B cell (primary cell): ENCODE measurements around the gene TMA7. TPM values are rescaled to one million over a fixed set of nuclear protein-coding genes. Genes with fewer than 3 reads are reported as not detected.

Experiments used
- ATAC-seq: fragments of 200-7000 bp; cut with Tn5 transposase; one replicate; pipeline ENCODE4 v1.10.0; 2021; ENCODE audit warnings: low read depth, mild to moderate bottlenecking, moderate number of reproducible peaks, moderate library complexity
- CTCF ChIA-PET: fragments of 350-600 bp; sonication (Branson Sonifier 250); formaldehyde crosslinking; loops from one replicate; lab custom pipeline; 2021; ENCODE audit warnings: antibody characterized with exemption, inconsistent platforms; lab: Charles Lee
- POLR2A ChIA-PET: fragments of 350-600 bp; sonication (Branson Sonifier 250); formaldehyde crosslinking; loops from one replicate; lab custom pipeline; 2021; ENCODE audit warnings: antibody characterized with exemption; lab: Charles Lee
- DNase-seq: peaks from one replicate; pipeline ENCODE4 v3.0.0; 2013
- H2AFZ ChIP-seq: 2 replicates; pipeline ENCODE4 v1.6.1; 2012; ENCODE audit warnings: mild to moderate bottlenecking, low read depth, low read length; ENCODE audit not compliant: insufficient read depth, poor library complexity, severe bottlenecking
- H3K27ac ChIP-seq, 2 donors: 1 replicate in 1 of 2; 2 replicates in 1 of 2; pipeline ENCODE4 v1.5.1; 2012 to 2013; ENCODE audit warnings: low read length in 2 of 2, mild to moderate bottlenecking in 2 of 2, moderate library complexity in 1 of 2
- H3K27me3 ChIP-seq, 4 experiments: fragments of 200-600 bp in 1 of 4; sonication (generic) in 1 of 4; replicated peaks in 1 of 4; 1 replicate in 2 of 4; 2 replicates in 2 of 4; pipeline versions ENCODE4 v1.6.1 to v1.7.0; 2013 to 2016; ENCODE audit warnings: low read length in 3 of 4, mild to moderate bottlenecking in 2 of 4, mixed read lengths in 1 of 4, moderate library complexity in 1 of 4; ENCODE audit not compliant: insufficient read depth in 4 of 4, control insufficient read depth in 3 of 4; ENCODE audit errors: control extremely low read depth in 1 of 4
- H3K36me3 ChIP-seq, 2 experiments: replicated peaks in 1 of 2; 1 replicate in 1 of 2; 2 replicates in 1 of 2; pipeline versions ENCODE4 v1.6.1 to v1.7.1; 2013; ENCODE audit warnings: low read length in 1 of 2; ENCODE audit not compliant: insufficient read depth in 2 of 2, control insufficient read depth in 1 of 2; ENCODE audit errors: control extremely low read depth in 1 of 2, extremely low read depth in 1 of 2
- H3K4me1 ChIP-seq, 2 donors: fragments of 200-600 bp in 1 of 2; sonication (generic) in 1 of 2; 1 replicate in 1 of 2; 2 replicates in 1 of 2; pipeline versions ENCODE4 v1.5.1 to v1.6.1; 2013 to 2017; ENCODE audit warnings: low read length in 2 of 2; ENCODE audit not compliant: control insufficient read depth in 2 of 2, insufficient read depth in 2 of 2
- H3K4me2 ChIP-seq: replicated peaks from 2 replicates; pipeline ENCODE3; 2012; ENCODE audit warnings: mild to moderate bottlenecking, low read depth, low read length; ENCODE audit not compliant: poor library complexity, severe bottlenecking
- H3K4me3 ChIP-seq, 5 experiments: fragments of 200-600 bp in 1 of 5; sonication (generic) in 1 of 5; 1 replicate in 3 of 5; 2 replicates in 2 of 5; pipeline versions ENCODE4 v1.5.1 to v1.7.0; 2011 to 2016; ENCODE audit warnings: low read length in 4 of 5, mild to moderate bottlenecking in 4 of 5, low read depth in 2 of 5, control low read depth in 1 of 5, moderate library complexity in 1 of 5; ENCODE audit not compliant: insufficient read depth in 1 of 5; ENCODE audit errors: control extremely low read depth in 1 of 5, extremely low read depth in 1 of 5
- H3K79me2 ChIP-seq: fragments of 200-600 bp; sonication (generic); one replicate; pipeline ENCODE4 v1.6.0; 2016; ENCODE audit warnings: low read length; ENCODE audit not compliant: control insufficient read depth, insufficient read depth
- H3K9ac ChIP-seq: fragments of 200-600 bp; sonication (generic); 2 replicates; pipeline ENCODE4 v1.6.1; 2017; ENCODE audit warnings: mild to moderate bottlenecking, low read length, moderate library complexity
- H3K9me3 ChIP-seq, 3 donors: one replicate each; pipeline versions ENCODE4 v1.6.1 to v1.7.1; 2013; ENCODE audit warnings: low read length in 2 of 3; ENCODE audit not compliant: control insufficient read depth in 2 of 3, insufficient read depth in 1 of 3; ENCODE audit errors: control extremely low read depth in 1 of 3
- H4K20me1 ChIP-seq: 2 replicates; pipeline ENCODE4 v1.6.0; 2012; ENCODE audit warnings: mild to moderate bottlenecking, low read length; ENCODE audit not compliant: insufficient read depth, control insufficient read depth, poor library complexity, severe bottlenecking
- H3K27ac Mint-ChIP-seq: one replicate; pipeline ENCODE4 v1.8.0; 2021; ENCODE audit warnings: mixed read lengths
- H3K27me3 Mint-ChIP-seq: one replicate; pipeline ENCODE4 v1.8.0; 2021; ENCODE audit warnings: mixed read lengths
- H3K4me1 Mint-ChIP-seq: one replicate; pipeline ENCODE4 v1.8.0; 2021; ENCODE audit warnings: mixed read lengths
- H3K4me3 Mint-ChIP-seq: one replicate; pipeline ENCODE4 v1.8.0; 2021; ENCODE audit warnings: mixed read lengths
- H3K9me3 Mint-ChIP-seq: one replicate; pipeline ENCODE4 v1.8.0; 2022; ENCODE audit warnings: mixed read lengths; ENCODE audit not compliant: insufficient read depth
- EZH2 ChIP-seq: IDR thresholded peaks from 2 replicates; pipeline ENCODE4 v1.6.1; 2012; ENCODE audit warnings: borderline replicate concordance, low read depth, mild to moderate bottlenecking, moderate library complexity, low read length; ENCODE audit not compliant: insufficient read depth, poor library complexity, severe bottlenecking
- WGBS: methylation state at CpG from one replicate; pipeline ENCODE4 v1.1.5; 2013; ENCODE audit warnings: missing lambda C conversion rate; ENCODE audit not compliant: insufficient coverage; 5-methylcytosine and 5-hydroxymethylcytosine counted together
- intact Hi-C: fragments of 100-400 bp; cut with micrococcal nuclease; formaldehyde crosslinking; loops from one replicate; pipeline ENCODE4 v1.10.0; 2022
- polyA plus RNA-seq: library from polyadenylated mRNA; depleted of rRNA; stranded (reverse); fragments of >200 nt; gene quantifications from 2 replicates; pipeline ENCODE4 v1.2.3, GENCODE V29; 2012
- total RNA-seq, 2 donors: library from RNA; stranded (reverse); fragments of 120-200 nt in 1 of 2; gene quantifications; 1 replicate in 1 of 2; 2 replicates in 1 of 2; pipeline versions ENCODE4 v1.2.3 to v1.2.4, GENCODE V29; 2013 to 2022
- TF ChIP-seq, protein P1 (sequence below): fragments of 200-600 bp; IDR thresholded peaks from one replicate; pipeline ENCODE4 v1.8.0; 2022; ENCODE audit warnings: antibody characterized with exemption, mild to moderate bottlenecking

Gene TMA7
- total and polyA plus RNA-seq, 2 donors (not counting 1 experiment from before 2014, with no cell fraction given), result 169 to 194 TPM

DNA sequence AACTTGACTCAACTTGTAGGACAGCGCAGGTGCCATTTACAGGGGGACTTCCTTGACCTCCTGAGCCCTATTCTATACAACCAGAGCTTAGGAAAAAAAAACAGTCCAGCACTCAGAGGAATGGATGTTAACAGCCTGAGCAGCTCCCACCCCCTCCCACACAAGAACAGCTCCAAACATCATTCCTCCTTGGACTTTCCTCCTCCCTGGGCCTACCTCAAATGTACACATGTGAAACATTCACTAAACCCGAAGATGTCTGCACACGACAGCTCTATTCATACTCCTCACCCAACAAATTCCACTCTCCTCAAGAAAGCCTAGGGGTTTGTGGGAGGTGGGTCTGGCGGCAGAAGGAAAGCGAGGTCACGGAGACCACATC is 6.0 kb downstream of the TMA7 start:
- peak overlapping the region; percentile 84 for H2AFZ ChIP-seq

More for the DNA sequence above, 6.0 kb downstream of the TMA7 start:
- H3K4me1 ChIP-seq, result peaks cover 25 to 33% of the 10 kb centered on the region in 2 donors
- no peaks in the 10 kb centered on the region for H3K27me3 Mint-ChIP-seq
- H3K4me3 ChIP-seq, result peak overlapping the region; percentile 36 to 82 (median 73)
- ATAC-seq (no peak), DNase-seq (no peak)
- peak overlapping the region; percentile 91 for H3K4me3 Mint-ChIP-seq
- TF ChIP-seq, protein P1, sequence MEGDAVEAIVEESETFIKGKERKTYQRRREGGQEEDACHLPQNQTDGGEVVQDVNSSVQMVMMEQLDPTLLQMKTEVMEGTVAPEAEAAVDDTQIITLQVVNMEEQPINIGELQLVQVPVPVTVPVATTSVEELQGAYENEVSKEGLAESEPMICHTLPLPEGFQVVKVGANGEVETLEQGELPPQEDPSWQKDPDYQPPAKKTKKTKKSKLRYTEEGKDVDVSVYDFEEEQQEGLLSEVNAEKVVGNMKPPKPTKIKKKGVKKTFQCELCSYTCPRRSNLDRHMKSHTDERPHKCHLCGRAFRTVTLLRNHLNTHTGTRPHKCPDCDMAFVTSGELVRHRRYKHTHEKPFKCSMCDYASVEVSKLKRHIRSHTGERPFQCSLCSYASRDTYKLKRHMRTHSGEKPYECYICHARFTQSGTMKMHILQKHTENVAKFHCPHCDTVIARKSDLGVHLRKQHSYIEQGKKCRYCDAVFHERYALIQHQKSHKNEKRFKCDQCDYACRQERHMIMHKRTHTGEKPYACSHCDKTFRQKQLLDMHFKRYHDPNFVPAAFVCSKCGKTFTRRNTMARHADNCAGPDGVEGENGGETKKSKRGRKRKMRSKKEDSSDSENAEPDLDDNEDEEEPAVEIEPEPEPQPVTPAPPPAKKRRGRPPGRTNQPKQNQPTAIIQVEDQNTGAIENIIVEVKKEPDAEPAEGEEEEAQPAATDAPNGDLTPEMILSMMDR, result no peak
- TF ChIP-seq EZH2, result no peak
- H3K36me3 ChIP-seq, result peaks cover 0 to 32% of the 10 kb centered on the region in 2 experiments
- H3K9ac ChIP-seq, result peak overlapping the region; percentile 76
- peaks cover 38% of the 10 kb centered on the region for H3K79me2 ChIP-seq
- CTCF ChIA-PET, result interaction anchor here (0.6 to 12.1 kb wide), 8 partner anchors 11 to 408 kb away, joined by 3 to 116 read pairs (median 8); a partner anchor contains a TSS
- intact Hi-C loops, result loop anchor here (1.0 to 10.0 kb wide), 5 partner anchors 20 to 359 kb away; partner anchors contain the start of gene NME6
- peaks cover 41% of the 10 kb centered on the region for H3K4me1 Mint-ChIP-seq
- H3K4me2 ChIP-seq, result peak overlapping the region; percentile 75
- peak overlapping the region; percentile 91 for H3K27ac Mint-ChIP-seq
- no peaks in the 10 kb centered on the region for H3K27me3 ChIP-seq
- no peaks in the 10 kb centered on the region for H3K9me3 ChIP-seq
- no peaks in the 10 kb centered on the region for H3K9me3 Mint-ChIP-seq
- POLR2A ChIA-PET, result interaction anchor here (0.8 to 2.0 kb wide), 2 partner anchors 20 to 31 kb away, joined by 3 to 12 read pairs; a partner anchor contains a TSS
- peaks cover 12% of the 10 kb centered on the region for H4K20me1 ChIP-seq
- peak overlapping the region; percentile 33 to 69 for H3K27ac ChIP-seq
- WGBS, result 28% methylated on average over 4 of the region's 6 CpGs
